HG03520 (cell line): ENCODE measurements around the gene NDUFAF8.

Source experiments
- ATAC-seq: cut with Tn5 transposase; IDR thresholded peaks from one replicate; pipeline ENCODE4 v1.9.1; 2021; ENCODE audit warnings: mild to moderate bottlenecking, moderate library complexity; ENCODE audit not compliant: unreplicated experiment

The NDUFAF8 gene

DNA sequence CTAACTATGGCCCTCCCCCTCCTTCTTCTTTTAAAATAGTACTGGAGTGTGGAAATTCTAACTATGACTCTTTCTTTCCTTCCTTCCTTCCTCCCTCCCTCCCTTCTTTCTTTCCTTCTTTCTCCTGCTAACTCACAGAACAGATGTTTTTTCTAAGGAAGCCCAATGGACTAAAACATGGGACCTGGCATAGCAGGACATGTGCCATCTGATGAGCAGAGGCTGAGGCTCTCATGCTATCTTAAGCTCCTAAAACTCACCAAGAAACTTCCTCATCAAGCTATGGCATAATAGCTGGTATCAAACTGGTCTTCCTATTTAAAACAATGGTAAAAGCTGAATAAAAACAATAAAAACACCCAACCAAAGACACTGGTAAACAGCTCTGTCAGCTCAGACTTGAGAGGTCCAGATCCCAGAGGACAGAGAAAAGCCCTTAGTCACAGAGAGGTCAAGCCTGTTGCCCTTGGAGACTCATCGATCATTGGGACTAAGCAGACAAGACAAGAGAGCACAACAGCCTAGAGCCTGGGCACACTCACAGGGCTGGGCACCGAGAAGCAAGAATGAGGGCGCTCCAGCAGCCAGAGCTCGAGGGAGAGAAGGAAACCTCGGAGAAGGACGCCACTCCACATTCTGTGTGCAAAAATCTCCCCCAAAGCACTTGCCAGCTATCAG is 28.4 kb downstream of the NDUFAF8 start:
- ATAC-seq = no peak

- no peak for ATAC-seq
Observed at GRCh38 chr17:81270279-81270678, 31.2 kb downstream of the NDUFAF8 start.

- no peak for ATAC-seq
Observed at GRCh38 chr17:81271226-81271625, 32.1 kb downstream of the NDUFAF8 start.

GRCh38 chr17:81272616-81273015 is 33.5 kb downstream of the NDUFAF8 start:
- no peak for ATAC-seq

- no peak for ATAC-seq
Observed at GRCh38 chr17:81273698-81274470, 34.8 kb downstream of the NDUFAF8 start.

DNA sequence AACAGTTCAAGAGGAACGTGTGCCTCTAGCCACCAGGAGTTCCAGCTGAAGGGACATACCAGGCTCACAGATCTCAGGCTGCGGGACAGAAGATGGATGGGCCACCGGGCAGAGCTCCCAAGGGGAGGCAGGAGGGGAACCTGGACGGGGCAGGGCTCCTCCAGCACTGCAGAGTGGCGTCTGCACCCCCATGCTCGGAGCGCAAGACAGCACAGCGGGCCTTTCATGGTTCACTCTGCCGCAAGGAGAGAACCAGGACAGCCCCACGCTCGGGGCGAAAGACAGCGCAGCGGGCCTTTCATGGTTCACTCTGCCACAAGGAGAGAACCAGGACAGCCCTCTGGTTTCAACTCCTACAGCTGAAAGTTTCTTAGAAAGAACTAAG is 35.3 kb downstream of the NDUFAF8 start:
- ATAC-seq = no peak

- no peak for ATAC-seq
Observed at GRCh38 chr17:81276781-81277180, 37.7 kb downstream of the NDUFAF8 start.

GRCh38 chr17:81277421-81277820 is 38.3 kb downstream of the NDUFAF8 start:
- ATAC-seq = no peak

- ATAC-seq = no peak
Observed at GRCh38 chr17:81277946-81278693, 39.0 kb downstream of the NDUFAF8 start.

DNA sequence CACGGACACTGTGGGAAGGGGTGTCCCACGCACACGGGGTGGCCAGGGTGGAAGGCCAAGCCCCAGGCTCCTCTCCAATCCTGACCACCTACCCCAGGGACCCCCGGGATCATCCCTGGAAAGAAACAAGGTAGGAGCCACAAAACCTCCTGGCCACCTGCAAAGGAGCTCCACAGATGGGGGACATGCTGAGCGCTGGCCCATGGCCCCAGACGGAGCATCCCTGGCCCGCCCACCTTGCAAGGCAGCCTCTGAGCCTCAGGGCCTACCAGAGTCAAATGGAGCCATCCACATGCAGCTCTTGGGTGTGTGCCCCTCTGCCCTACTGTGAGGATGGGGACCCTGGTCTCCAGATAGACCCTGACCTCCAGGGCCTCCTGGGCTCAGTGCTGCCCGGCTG is 39.7 kb downstream of the NDUFAF8 start:
- no peak for ATAC-seq

GRCh38 chr17:81279278-81280275 is 40.5 kb downstream of the NDUFAF8 start:
- no peak for ATAC-seq

- ATAC-seq = no peak
Observed at GRCh38 chr17:81280571-81280970, 41.5 kb downstream of the NDUFAF8 start.

GRCh38 chr17:81282141-81282540 is 43.0 kb downstream of the NDUFAF8 start:
- no peak for ATAC-seq

GRCh38 chr17:81282876-81283275 is 43.8 kb downstream of the NDUFAF8 start:
- ATAC-seq = no peak

GRCh38 chr17:81285179-81285878 is 46.2 kb downstream of the NDUFAF8 start:
- ATAC-seq = no peak

GRCh38 chr17:81285894-81286293 is 46.8 kb downstream of the NDUFAF8 start:
- no peak for ATAC-seq

DNA sequence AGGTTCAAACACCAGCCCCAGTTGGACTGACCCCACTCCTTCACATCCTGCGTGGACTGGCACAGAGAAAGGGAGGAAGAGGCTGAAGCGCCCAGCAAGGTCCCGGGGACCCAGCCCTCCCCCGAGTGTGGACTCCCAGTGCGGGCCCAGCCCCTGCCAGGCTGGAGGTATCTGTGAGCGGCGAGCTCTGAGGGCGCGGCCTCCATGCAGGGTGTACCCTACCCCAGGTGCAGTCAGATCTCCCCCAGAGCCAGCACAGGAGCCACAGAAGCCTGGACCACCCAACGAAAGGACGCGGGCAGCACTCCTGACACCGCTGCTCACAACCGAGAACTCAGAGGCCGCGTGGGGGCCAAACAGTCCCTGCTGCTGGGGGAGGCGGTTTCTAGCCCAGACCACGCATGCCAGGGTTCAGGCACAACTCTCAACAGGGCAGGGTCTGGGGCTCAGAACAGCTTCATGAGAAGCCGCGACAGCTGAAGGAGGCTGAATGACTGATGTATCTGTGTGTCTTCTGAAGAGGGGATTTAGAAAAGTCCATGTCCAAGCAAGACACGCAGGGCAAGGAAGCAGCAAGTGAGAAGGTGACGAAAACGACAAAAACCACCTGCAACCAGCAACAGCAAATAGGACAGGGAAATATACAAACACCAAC is 47.5 kb downstream of the NDUFAF8 start:
- no peak for ATAC-seq

DNA sequence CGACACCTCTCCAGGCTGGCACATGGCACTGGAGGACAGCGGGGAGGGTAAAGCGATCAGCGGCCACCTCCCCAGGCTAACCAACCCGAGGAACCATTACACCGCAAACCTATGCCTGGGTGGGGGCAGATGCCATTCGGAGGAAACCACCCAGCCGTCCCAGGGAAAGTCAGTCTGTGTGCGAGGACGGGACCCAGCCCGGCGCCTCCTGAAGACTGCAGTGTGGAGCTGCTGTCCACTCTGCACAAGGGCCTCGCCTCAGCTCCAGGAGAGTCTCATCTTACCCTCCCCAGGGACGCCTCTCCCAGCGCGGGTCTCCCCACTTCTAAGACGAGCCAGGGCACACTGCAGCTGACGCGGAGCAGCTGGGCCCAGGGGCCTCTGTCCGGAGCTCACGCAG is 48.0 kb downstream of the NDUFAF8 start:
- ATAC-seq = no peak

DNA sequence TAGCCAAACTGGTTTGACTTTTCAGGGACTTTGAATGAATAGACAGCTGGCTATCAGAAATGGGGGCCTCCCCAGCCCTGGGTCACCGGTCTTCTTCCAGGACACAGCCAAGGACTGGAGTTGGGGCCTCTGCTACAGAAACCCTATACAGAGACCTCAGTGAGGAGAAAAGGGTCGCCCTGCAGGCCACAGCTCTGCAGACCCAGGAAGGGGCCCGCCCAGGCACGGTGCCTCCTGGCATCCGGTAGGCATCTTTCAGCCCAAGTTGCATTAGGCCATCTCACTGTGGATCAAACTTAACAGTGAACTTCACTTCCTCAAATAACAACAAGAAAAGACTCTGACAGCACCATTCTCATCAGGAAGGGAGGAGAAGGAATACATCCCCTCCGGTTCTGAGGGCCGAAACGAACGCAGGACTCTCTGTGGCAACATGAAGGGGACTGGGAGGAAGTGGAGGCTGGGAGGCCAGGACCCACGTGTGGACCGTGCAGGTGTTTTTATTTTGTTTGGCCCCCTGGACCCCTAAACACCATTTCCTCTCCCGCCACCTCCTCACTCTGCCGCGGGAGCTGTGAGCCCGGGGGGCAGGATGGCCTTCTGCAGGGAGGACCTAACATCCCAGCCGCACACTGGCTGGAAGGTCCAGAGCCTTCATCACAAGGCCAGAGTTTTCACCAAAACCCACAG is 48.8 kb downstream of the NDUFAF8 start:
- no peak for ATAC-seq
